Naive thymus-derived CD8-positive, alpha-beta T cell (primary cell): ENCODE measurements around the gene ANKRD33. TPM values are rescaled to one million over a fixed set of nuclear protein-coding genes. Genes with fewer than 3 reads are reported as not detected.

Source experiments
- ATAC-seq, 2 donors: fragments of 150-1000 bp; cut with Tn5 transposase in 1 of 2; sonication (Bioruptor Pico), chemical (Tn5 transposase) in 1 of 2; 1 replicate in 1 of 2; 2 replicates in 1 of 2; pipeline ENCODE4 v1.10.0; 2021; ENCODE audit warnings: mild to moderate bottlenecking in 2 of 2, moderate library complexity in 2 of 2
- POLR2A ChIA-PET: fragments of 350-600 bp; sonication (Branson Sonifier 250); formaldehyde crosslinking; loops from one replicate; lab custom pipeline; 2021; ENCODE audit warnings: antibody characterized with exemption; lab: Charles Lee
- DNase-seq, 10 donors: peaks; one replicate each; pipeline versions ENCODE4 v3.0.0 to v3.0.0-alpha.2; 2020 to 2022
- H3K27ac Mint-ChIP-seq, 10 donors: one replicate each; pipeline ENCODE4 v1.8.0; 2020 to 2022; ENCODE audit warnings: mild to moderate bottlenecking in 10 of 10, mixed read lengths in 10 of 10, moderate library complexity in 4 of 10, inconsistent platforms in 1 of 10
- H3K27me3 Mint-ChIP-seq, 5 donors: one replicate each; pipeline ENCODE4 v1.8.0; 2021 to 2022; ENCODE audit warnings: mixed read lengths in 5 of 5
- H3K36me3 Mint-ChIP-seq, 3 donors: one replicate each; pipeline ENCODE4 v1.8.0; 2020 to 2022; ENCODE audit warnings: mixed read lengths in 3 of 3, mild to moderate bottlenecking in 2 of 3, inconsistent platforms in 1 of 3
- H3K4me1 Mint-ChIP-seq, 4 donors: one replicate each; pipeline ENCODE4 v1.8.0; 2021 to 2022; ENCODE audit warnings: mixed read lengths in 4 of 4
- H3K4me3 Mint-ChIP-seq, 10 donors: one replicate each; pipeline ENCODE4 v1.8.0; 2020 to 2022; ENCODE audit warnings: mild to moderate bottlenecking in 10 of 10, mixed read lengths in 10 of 10, moderate library complexity in 6 of 10, inconsistent platforms in 1 of 10
- H3K9me3 Mint-ChIP-seq, 9 donors: one replicate each; pipeline ENCODE4 v1.8.0; 2020 to 2022; ENCODE audit warnings: mixed read lengths in 9 of 9, mild to moderate bottlenecking in 3 of 9, inconsistent platforms in 1 of 9, moderate library complexity in 1 of 9
- polyA plus RNA-seq, 3 donors: library from polyadenylated mRNA; unstranded; fragments of 300-500 nt; fragmentation: Illumina TruSeq; gene quantifications; one replicate each; pipeline ENCODE4 v1.2.3, GENCODE V29; 2021
- total RNA-seq, 8 experiments: library from RNA in 2 of 8; stranded (reverse) in 2 of 8; gene quantifications; one replicate each; pipeline ENCODE4 v1.2.3 and lab custom pipeline; 2021 to 2026

ANKRD33 gene
- total and polyA plus RNA-seq, 5 experiments from 2014 or later = not detected

- DNase-seq (peak in 1 of 10 donors; percentile 45), ATAC-seq (no peak)
- POLR2A ChIA-PET = no interaction called here
- Mint-ChIP-seq H3K4me3 (no peak overlapping the region), H3K36me3 (no peaks in the 10 kb centered on the region), H3K4me1 (no peaks in the 10 kb centered on the region), H3K27ac (peak overlapping the region in 1 of 10 donors; percentile 53), H3K9me3 (no peaks in the 10 kb centered on the region), H3K27me3 (peaks cover 2 to 20% (median 11%) of the 10 kb centered on the region in 5 donors)
These were observed 12.5 kb downstream of the ANKRD33 start for GRCh38 chr12:51900323-51900889.

DNA sequence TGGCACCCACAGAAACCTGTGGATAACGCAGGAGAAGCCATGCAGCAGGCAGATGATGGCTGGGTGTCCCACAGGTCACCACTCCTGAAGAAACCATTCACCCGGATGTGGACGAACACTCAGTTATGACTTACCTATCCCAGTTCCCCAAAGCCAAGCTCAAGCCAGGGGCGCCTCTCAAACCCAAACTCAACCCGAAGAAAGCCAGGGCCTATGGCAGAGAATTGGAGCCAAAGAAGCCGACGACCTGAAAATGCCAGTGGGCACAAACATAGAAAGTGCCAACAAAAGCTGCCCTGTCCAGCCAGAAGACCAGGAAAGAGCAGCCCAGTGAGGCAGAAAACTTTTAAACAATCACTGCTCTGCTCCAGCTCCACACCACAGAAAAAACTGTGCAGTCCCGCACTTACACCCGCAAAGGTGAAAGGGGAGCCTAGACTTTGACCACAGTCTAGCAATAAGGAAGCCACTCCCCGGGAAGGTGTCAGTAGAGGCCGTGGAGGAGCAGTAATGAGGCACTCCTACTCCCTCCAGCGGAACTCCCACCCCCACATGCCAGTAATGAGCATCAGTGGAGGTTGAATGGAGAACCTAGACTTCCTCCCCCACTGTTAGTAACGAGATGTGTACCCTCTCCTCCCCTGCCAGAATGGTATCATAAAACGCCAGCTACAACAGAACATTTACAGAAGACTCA, 13.4 kb downstream of the ANKRD33 start:
- peaks cover 0 to 3% (median 0%) of the 10 kb centered on the region in 4 donors for H3K4me1 Mint-ChIP-seq
- H3K36me3 Mint-ChIP-seq = no peaks in the 10 kb centered on the region
- H3K4me3 Mint-ChIP-seq = no peak overlapping the region
- POLR2A ChIA-PET = no interaction called here
- DNase-seq (peak in 1 of 10 donors; percentile 45), ATAC-seq (no peak)
- H3K9me3 Mint-ChIP-seq = no peaks in the 10 kb centered on the region
- H3K27me3 Mint-ChIP-seq = peaks cover 5 to 26% (median 14%) of the 10 kb centered on the region in 5 donors
- H3K27ac Mint-ChIP-seq = no peak overlapping the region

- POLR2A ChIA-PET = no interaction called here
- H3K4me3 Mint-ChIP-seq = no peak overlapping the region
- no peak for DNase-seq
- no peak for ATAC-seq
- H3K4me1 Mint-ChIP-seq = peaks cover 0 to 3% (median 0%) of the 10 kb centered on the region in 4 donors
- peaks cover 3 to 24% (median 13%) of the 10 kb centered on the region in 5 donors for H3K27me3 Mint-ChIP-seq
- H3K27ac Mint-ChIP-seq = no peak overlapping the region
- H3K36me3 Mint-ChIP-seq = no peaks in the 10 kb centered on the region
- H3K9me3 Mint-ChIP-seq = no peaks in the 10 kb centered on the region
These were observed 14.0 kb downstream of the ANKRD33 start for GRCh38 chr12:51901881-51902280.

- H3K36me3 Mint-ChIP-seq = no peaks in the 10 kb centered on the region
- H3K4me3 Mint-ChIP-seq = no peak overlapping the region
- H3K27ac Mint-ChIP-seq = no peak overlapping the region
- ATAC-seq = no peak
- H3K27me3 Mint-ChIP-seq = peaks cover 15 to 41% (median 27%) of the 10 kb centered on the region in 5 donors
- peak in 1 of 10 donors; percentile 48 for DNase-seq
- H3K4me1 Mint-ChIP-seq = peaks cover 0 to 8% (median 2%) of the 10 kb centered on the region in 4 donors
- no peaks in the 10 kb centered on the region for H3K9me3 Mint-ChIP-seq
- POLR2A ChIA-PET = no interaction called here
These were observed 17.1 kb downstream of the ANKRD33 start for GRCh38 chr12:51904951-51905470.

DNA sequence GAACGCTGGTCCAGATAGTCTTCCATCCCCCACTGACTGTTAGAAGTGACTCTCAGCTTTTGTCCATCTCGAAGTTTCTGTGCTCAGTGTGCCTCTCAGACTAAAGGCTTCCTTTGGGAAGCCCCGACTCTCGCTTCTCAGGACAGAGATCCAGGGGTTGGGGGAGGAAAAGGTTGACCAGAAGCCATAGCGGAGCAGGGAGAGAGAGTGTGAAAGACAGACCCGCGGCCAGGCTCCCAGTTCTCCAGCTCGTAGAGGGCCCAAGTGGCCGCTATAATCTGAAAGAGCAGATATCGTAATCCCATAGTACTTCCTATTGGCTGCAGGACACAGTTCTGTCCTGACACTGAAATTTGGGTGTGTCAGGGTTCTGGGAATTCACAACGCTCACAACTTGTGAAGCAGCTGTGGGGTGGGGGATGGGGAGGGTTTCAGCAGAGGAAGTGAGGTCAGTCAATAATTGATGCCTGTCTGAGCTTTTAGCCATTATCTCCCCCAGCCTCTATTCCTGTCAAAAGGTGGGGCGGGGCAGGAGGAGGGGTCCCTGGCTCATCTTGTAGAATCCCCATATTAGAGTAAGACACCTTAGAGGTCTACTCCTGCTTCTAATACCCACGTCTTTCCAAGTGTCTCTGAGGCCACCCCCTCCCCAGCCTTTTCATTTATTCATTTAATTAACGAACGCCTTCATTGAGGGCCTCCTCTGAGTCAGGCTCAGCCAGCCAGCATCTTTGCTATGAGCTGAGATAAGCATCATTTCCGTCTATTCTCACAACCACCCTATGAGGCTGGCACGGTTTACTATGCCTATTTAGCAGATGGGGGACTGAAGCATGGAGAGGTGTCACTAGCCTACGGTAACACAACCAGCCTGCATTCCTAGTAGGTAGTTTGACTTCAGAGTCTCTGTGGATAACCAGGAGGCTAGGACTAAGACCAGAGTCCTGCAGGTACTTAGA, 17.8 kb downstream of the ANKRD33 start:
- Mint-ChIP-seq H3K4me1 (peaks cover 0 to 8% (median 2%) of the 10 kb centered on the region in 4 donors), H3K27ac (peak overlapping the region in 1 of 10 donors; percentile 63), H3K36me3 (no peaks in the 10 kb centered on the region), H3K27me3 (peaks cover 15 to 47% (median 32%) of the 10 kb centered on the region in 5 donors), H3K9me3 (no peaks in the 10 kb centered on the region), H3K4me3 (peak overlapping the region in 1 of 10 donors; percentile 16)
- POLR2A ChIA-PET = no interaction called here
- DNase-seq = peak in 1 of 10 donors; percentile 23
- ATAC-seq = no peak

DNA sequence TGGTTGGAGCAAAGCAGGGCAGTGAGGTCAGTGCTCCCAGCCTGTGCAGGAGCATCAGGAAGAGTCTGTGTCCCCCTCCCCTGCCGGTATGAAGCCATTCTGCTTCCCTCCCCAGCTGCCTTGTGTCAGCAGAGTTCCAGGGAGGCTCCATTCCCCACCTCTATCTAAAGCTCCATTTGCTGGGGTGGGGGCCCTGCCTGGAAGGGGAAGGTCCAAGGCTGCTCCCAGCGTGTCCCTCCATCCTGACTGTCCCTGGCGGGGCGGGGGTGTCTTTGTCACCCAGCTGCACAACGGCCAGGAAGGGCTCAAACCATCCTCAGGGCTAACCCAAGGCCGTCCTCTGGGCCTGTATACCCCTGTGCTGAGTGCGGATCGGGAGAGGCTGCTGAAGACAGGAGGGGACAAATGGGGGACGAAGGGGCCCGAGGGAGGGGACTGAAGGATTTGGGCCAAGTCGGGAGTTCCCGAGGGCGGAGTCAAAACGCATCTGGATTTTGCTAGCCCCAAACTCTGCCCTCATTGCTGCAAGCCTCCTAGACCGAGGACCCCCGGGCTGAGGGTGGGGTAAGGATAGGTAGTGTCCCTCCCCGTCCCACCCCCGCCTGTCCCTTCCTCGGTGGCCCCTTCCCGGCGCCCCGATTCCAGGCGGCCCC, 18.7 kb downstream of the ANKRD33 start:
- peak in 1 of 10 donors; percentile 53 for DNase-seq
- ATAC-seq = no peak
- Mint-ChIP-seq H3K36me3 (no peaks in the 10 kb centered on the region), H3K27ac (no peak overlapping the region), H3K4me3 (peak overlapping the region in 2 of 10 donors; percentile 10 to 16), H3K27me3 (peaks cover 15 to 53% (median 31%) of the 10 kb centered on the region in 5 donors), H3K4me1 (peaks cover 0 to 13% (median 2%) of the 10 kb centered on the region in 4 donors), H3K9me3 (no peaks in the 10 kb centered on the region)
- POLR2A ChIA-PET = no interaction called here

DNA sequence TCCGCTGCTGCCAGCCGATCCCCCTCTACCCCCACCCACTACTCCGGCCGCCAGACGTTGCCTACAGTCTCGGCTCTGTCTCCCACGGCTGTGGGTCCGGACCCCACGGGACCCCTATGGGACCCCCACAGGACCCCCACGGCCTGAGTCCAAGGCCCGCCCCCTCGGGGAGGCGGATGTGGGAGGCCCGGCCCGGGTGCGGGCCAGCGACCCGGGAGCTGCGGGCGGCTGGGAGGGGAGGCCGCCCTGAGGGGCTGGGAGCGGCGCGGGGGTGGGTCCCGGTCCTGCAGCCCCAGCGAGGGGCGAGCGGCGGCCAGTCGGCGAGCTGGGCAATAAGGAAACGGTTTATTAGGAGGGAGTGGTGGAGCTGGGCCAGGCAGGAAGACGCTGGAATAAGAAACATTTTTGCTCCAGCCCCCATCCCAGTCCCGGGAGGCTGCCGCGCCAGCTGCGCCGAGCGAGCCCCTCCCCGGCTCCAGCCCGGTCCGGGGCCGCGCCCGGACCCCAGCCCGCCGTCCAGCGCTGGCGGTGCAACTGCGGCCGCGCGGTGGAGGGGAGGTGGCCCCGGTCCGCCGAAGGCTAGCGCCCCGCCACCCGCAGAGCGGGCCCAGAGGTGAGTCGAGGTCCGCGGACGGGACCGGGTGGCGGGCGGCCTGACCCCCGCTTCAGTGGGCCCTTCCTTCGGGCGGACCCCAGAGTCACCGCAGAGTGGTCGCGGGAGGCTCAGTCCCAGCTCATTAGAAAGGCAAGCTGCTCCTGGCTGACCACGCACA, 19.4 kb downstream of the ANKRD33 start, which contains the start of gene ACVRL1:
Gene ACVRL1, plus strand, starts transcription at position 422 of the 773 bp plus-strand sequence. CDS start 4,971 bp downstream, outside the sequence.
- ATAC-seq = no peak
- Mint-ChIP-seq H3K4me1 (peaks cover 0 to 13% (median 2%) of the 10 kb centered on the region in 4 donors), H3K4me3 (peak within 1 kb of the TSS in 6 of 10 donors; percentile 26 to 57 (median 42)), H3K36me3 (no peaks in the 10 kb centered on the region), H3K27ac (no peak within 1 kb of the TSS), H3K27me3 (peaks cover 15 to 60% (median 32%) of the 10 kb centered on the region in 5 donors), H3K9me3 (no peaks in the 10 kb centered on the region)
- POLR2A ChIA-PET = no interaction called here
- peak in 1 of 10 donors; percentile 27 for DNase-seq

GRCh38 chr12:51907856-51908425, 20.0 kb downstream of the ANKRD33 start:
- no peak overlapping the region for H3K27ac Mint-ChIP-seq
- DNase-seq (peak in 1 of 10 donors; percentile 42), ATAC-seq (no peak)
- peaks cover 0 to 14% (median 2%) of the 10 kb centered on the region in 4 donors for H3K4me1 Mint-ChIP-seq
- H3K27me3 Mint-ChIP-seq = peaks cover 15 to 67% (median 37%) of the 10 kb centered on the region in 5 donors
- POLR2A ChIA-PET = no interaction called here
- H3K4me3 Mint-ChIP-seq = peak overlapping the region in 6 of 10 donors; percentile 26 to 57 (median 42)
- no peaks in the 10 kb centered on the region for H3K36me3 Mint-ChIP-seq
- no peaks in the 10 kb centered on the region for H3K9me3 Mint-ChIP-seq

DNA sequence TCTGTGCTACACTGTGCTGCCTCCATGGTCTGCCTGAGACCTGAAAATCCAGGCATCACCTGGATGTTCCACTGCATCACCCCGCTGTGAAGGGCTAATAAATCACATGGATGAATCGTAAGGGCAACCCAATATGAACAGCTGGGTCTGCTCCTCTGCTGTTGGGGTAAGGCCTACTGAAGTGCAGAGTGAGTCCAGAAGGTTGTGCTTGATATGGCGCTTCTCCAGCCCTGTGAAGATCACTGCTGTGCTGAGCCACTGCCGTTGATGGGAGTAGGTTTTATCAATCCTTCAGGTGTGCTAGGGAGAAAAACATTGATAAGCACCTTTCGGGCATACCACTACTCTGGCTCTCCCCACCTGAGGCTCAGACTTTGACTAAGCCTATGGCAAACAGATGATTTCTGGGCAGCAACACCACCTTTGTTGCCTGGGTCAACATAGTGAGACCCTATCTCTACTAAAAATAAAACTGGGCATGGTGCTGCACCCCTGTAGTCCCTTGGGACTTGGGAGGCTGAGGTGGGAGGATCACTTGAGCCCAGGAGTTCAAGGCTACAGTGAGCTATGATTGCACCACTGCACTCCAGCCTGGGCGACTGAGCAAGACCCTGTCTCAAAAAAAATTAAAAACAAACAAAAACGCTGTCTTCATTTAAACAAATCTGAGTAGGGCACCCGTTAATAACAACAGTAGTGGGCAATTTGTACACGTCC, 21.1 kb downstream of the ANKRD33 start:
- POLR2A ChIA-PET = no interaction called here
- no peaks in the 10 kb centered on the region for H3K36me3 Mint-ChIP-seq
- H3K27ac Mint-ChIP-seq = peak overlapping the region in 1 of 10 donors; percentile 24
- no peak overlapping the region for H3K4me3 Mint-ChIP-seq
- H3K27me3 Mint-ChIP-seq = peaks cover 16 to 69% (median 43%) of the 10 kb centered on the region in 5 donors
- ATAC-seq = no peak
- no peaks in the 10 kb centered on the region for H3K9me3 Mint-ChIP-seq
- no peak for DNase-seq
- H3K4me1 Mint-ChIP-seq = peaks cover 0 to 14% (median 2%) of the 10 kb centered on the region in 4 donors

DNA sequence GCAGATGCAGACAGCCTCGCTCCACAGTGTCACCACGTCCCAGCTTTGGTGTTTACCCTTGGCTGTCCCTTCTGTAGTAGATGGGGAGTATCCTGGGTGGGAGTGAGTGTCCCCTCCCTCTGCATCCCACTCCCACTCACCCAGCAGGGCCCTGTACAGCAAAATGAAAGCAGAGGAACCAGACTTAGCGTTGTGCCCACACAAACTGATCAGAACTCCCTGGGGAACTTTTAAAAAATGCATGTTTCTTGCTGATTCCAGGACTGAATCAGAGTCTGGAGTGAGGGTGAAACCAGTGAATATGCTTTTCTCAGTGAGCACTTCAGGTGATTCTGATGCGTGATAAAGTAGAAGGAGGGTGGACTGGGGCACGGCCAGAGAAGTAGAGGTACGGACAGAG, 22.3 kb downstream of the ANKRD33 start:
- Mint-ChIP-seq H3K9me3 (no peaks in the 10 kb centered on the region), H3K4me3 (no peak overlapping the region), H3K36me3 (no peaks in the 10 kb centered on the region), H3K4me1 (peaks cover 0 to 14% (median 2%) of the 10 kb centered on the region in 4 donors), H3K27ac (no peak overlapping the region), H3K27me3 (peaks cover 16 to 67% (median 43%) of the 10 kb centered on the region in 5 donors)
- POLR2A ChIA-PET = no interaction called here
- DNase-seq = no peak
- ATAC-seq = no peak
